ENCODE data around the gene KIF21B.
"Not testable (repeated sequence)": the region's sequence is repeated elsewhere in the genome, so short reads cannot be mapped to it uniquely, and the experiment has no call there.

The KIF21B gene

DNA sequence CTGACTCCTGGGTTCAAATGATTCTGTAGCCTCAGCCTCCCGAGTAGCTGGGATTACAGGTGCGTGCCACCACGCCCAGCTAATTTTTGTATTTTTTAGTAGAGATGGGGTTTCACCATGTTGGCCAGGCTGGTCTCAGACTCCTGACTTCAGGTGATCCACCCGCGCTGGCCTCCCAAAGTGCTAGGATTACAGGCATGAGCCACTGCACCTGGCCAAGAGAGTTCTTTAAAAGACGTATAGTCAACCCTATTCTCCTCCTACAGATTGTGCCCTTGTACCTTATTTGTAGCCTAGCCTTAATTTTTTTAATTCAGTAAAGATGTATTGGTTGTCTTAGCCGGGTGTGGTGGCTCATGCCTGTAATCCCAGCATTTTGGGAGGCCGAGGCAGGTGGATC is 93.2 kb downstream of the KIF21B start:
- DNase-seq: not testable (repeated sequence)

DNA sequence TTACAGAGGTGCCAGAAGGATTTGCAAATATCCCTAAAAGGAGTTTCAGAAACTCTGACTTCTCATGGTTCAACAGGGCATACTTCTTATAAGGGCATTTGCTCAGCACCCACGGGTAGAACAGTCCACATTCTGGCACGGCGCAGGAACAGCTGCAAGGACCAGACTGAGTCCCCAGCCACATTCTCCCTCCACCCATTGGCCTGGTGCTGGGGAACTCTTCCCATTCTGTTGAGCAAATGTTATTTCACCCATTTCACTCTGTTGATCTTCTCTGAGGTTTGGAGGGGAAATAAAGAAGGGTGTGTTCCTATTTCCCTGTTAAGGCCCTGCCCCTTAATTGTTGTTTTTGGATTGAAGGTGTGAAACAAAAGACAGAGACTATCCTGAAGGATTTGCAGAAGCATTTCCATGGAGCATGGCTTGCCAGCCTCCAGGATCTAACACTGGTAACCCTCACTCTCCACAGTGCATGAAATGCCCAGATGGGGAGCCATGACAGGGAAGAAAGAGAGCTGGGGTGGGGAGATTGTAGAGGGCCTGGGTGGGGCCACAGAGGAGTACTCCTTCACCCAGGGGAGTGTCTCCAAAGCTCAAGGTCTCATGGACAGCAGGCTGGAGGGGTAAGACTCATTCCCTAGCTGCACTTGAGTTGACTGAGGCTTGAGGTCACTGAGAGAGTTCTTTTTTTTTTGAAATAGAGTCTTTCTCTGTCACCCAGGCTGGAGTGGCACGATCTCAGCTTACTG is 93.8 kb downstream of the KIF21B start:
- DNase-seq: no peak

GRCh38 chr1:200925831-200926230 is 97.7 kb downstream of the KIF21B start:
- no peak for DNase-seq

- no peak for DNase-seq
Observed at GRCh38 chr1:200923601-200924000, 99.9 kb downstream of the KIF21B start.

DNA sequence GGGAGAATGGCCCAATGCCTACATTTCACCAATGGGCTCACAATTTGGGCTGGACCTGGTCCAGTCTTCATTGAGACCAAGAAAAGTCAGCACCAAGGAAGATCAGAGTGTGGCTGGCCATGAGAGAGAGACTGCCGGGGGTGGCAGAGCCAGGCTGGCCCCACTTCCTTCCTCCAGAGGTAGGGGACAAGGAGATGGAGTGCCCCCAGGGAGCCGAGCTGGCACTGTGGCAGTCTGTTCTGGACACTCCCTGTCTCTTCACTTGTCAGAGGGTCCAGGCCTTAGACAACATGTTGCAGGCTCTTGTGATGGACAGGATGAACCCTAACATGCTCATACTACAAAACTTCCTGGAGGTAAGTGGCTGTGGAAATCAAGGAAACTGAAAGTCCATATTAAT is 101.1 kb downstream of the KIF21B start:
- no peak for DNase-seq

DNA sequence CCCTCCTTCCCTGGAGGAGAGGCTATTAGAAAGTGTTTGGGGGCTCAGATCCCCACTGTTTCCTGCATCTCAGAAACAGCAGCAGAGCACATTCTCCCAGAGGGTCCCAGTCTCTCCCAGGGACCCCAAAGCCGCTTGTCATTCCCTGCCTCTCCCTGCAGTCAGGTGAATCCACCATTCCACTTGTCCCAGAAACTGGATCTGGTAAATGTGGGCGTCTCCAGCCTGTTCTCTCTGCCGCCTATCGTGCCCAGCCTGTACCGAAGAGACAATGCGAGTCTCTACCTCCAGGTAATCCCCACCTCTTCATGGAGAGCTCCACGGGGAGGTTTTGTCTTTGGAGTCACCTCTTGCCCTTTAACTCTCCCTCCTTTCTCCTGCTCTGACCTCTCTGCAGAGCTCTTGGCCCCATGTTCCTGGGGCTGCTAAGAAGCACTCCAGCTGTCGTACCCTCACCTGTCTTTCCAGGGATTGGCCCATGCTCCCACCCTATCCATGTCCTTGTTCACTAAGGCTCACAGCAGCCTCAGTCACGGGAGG is 101.9 kb downstream of the KIF21B start:
- DNase-seq: no peak

Measured in stimulated activated CD4-positive, alpha-beta T cell treated with anti-CD3 and anti-CD28 coated beads, Interleukin-12 subunit alpha, Interleukin-12 subunit beta, amount 100 ng/mL, for 4 hours (primary cell).